Measurements from ENCODE around the gene IL2RA. TPM values are rescaled to one million over a fixed set of nuclear protein-coding genes. Genes with fewer than 3 reads are reported as not detected.

The IL2RA gene
- total and polyA plus RNA-seq, 9 of the 15 experiments (the other 6 are each of a cell fraction or from before 2014, with no cell fraction given): 0.95 TPM; not detected in 8

GRCh38 chr10:6033954-6034353, 28.2 kb downstream of the IL2RA start (continued):
- TF ChIP-seq, protein P1, sequence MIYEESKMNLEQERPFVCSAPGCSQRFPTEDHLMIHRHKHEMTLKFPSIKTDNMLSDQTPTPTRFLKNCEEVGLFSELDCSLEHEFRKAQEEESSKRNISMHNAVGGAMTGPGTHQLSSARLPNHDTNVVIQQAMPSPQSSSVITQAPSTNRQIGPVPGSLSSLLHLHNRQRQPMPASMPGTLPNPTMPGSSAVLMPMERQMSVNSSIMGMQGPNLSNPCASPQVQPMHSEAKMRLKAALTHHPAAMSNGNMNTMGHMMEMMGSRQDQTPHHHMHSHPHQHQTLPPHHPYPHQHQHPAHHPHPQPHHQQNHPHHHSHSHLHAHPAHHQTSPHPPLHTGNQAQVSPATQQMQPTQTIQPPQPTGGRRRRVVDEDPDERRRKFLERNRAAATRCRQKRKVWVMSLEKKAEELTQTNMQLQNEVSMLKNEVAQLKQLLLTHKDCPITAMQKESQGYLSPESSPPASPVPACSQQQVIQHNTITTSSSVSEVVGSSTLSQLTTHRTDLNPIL (CRISPR knock-in tag; IDR thresholded peaks at IDR 0.05): no peak
- TF ChIP-seq RREB1 (CRISPR knock-in tag; IDR thresholded peaks at IDR 0.05) (no peak), CSDE1 (IDR thresholded peaks at IDR 0.05) (no peak), ZNF592 (IDR thresholded peaks at IDR 0.05) (0 out of 2 replicates have a peak, but pooled peaks have one; percentile 32), HDAC3 (IDR thresholded peaks at IDR 0.05; ENCODE audit: borderline replicate concordance, partially characterized antibody) (peak; percentile 31), SMAD3 (CRISPR knock-in tag; conservative IDR thresholded peaks at IDR 0.05) (no peak), C11orf30 (IDR thresholded peaks at IDR 0.05; ENCODE audit: low read depth) (peak; percentile 90), SMARCC2 (IDR thresholded peaks at IDR 0.05; ENCODE audit: low read depth) (peak; percentile 40; the same call in 1 of the 2 replicates), MAFF (IDR thresholded peaks at IDR 0.05; ENCODE audit: low read length) (peak; percentile 64; the same call in 1 of the 2 replicates), ETS2 (tag; IDR thresholded peaks at IDR 0.05; ENCODE audit: borderline replicate concordance, poor library complexity, severe bottlenecking) (no peak), HDAC6 (IDR thresholded peaks at IDR 0.05; ENCODE audit: low read depth, low read length) (no peak), ZNF696 (CRISPR knock-in tag; conservative IDR thresholded peaks at IDR 0.05) (no peak), HLTF (IDR thresholded peaks at IDR 0.05) (no peak), GTF2B (IDR thresholded peaks at IDR 0.05; ENCODE audit: extremely low read depth, insufficient read length) (no peak), JUND (IDR thresholded peaks at IDR 0.05; ENCODE audit: borderline replicate concordance, low read depth, low read length) (peak; percentile 88), JUND (tag; IDR thresholded peaks at IDR 0.05; ENCODE audit: borderline replicate concordance, low read depth, low read length) (peak; percentile 96; the same call in 2 of the 3 replicates), BRCA1 (IDR thresholded peaks at IDR 0.05) (no peak), BRCA1 (CRISPR knock-in tag; IDR thresholded peaks at IDR 0.05) (no peak)
